ENCODE results near the gene SMG5. TPM values are rescaled to one million over a fixed set of nuclear protein-coding genes. Genes with fewer than 3 reads are reported as not detected.

Gene SMG5
- total RNA-seq, 1 experiment from 2014 or later = 103 TPM

- H3K23me2 ChIP-seq (ENCODE audit: insufficient read length, low read depth, low read length, poor library complexity, severe bottlenecking) = no peaks in the 10 kb centered on the region
- TF ChIP-seq CTCF (conservative IDR thresholded peaks at IDR 0.05) = no peak
- H3K56ac ChIP-seq (ENCODE audit: insufficient read length, low read depth, low read length) = no peak overlapping the region
- no peak overlapping the region for H3K23ac ChIP-seq (ENCODE audit: insufficient read length, low read depth, low read length)
- no CpG with 5 or more reads among the region's 4 CpGs for WGBS (ENCODE audit: extremely low coverage, insufficient read length, low lambda C conversion rate)
- H3K18ac ChIP-seq (ENCODE audit: insufficient read length, low read depth, low read length) = no peak overlapping the region
- H3K9ac ChIP-seq (ENCODE audit: extremely low read depth, insufficient read length, low read length) = no peak overlapping the region
- H2BK5ac ChIP-seq (ENCODE audit: insufficient read length, low read length) = no peak overlapping the region
- no peak overlapping the region for H3K27ac Mint-ChIP-seq
- H2AFZ ChIP-seq (ENCODE audit: low read length) = no peak overlapping the region
- no peak overlapping the region for H3K4ac ChIP-seq (ENCODE audit: low read depth, low read length)
- H4K8ac ChIP-seq (replicated peaks; ENCODE audit: insufficient read length, low read depth, low read length) = no peak overlapping the region
- no peak overlapping the region for H2BK15ac ChIP-seq (ENCODE audit: low read depth, low read length)
- no peak overlapping the region for H3K4me3 Mint-ChIP-seq
- no peak overlapping the region for H2BK120ac ChIP-seq (ENCODE audit: low read depth, low read length, poor library complexity, severe bottlenecking)
- no peak overlapping the region for H3T11ph ChIP-seq (ENCODE audit: low read length)
- H3K27me3 Mint-ChIP-seq (ENCODE audit: low read depth) = peaks cover 2% of the 10 kb centered on the region
- peaks cover 6 to 38% (median 20%) of the 10 kb centered on the region in 3 experiments; a peak in 6 of 7 replicates for H3K36me3 Mint-ChIP-seq (ENCODE audit: insufficient read depth in 1 of 3, low read depth in 3 of 3)
- H4K91ac ChIP-seq (ENCODE audit: insufficient read length, low read depth, low read length) = no peak overlapping the region
- H3K27me3 ChIP-seq (ENCODE audit: insufficient read depth, low read length) = no peaks in the 10 kb centered on the region
- no peak overlapping the region for H2AK5ac ChIP-seq (ENCODE audit: insufficient read length, low read length)
- peaks cover 2% of the 10 kb centered on the region in 2 experiments; a peak in 1 of 4 replicates for H3K4me1 Mint-ChIP-seq
- no peaks in the 10 kb centered on the region for H3K79me1 ChIP-seq (ENCODE audit: insufficient read depth, low read depth, low read length, poor library complexity, severe bottlenecking)
- no peaks in the 10 kb centered on the region for H3K79me2 ChIP-seq (ENCODE audit: insufficient read depth, low read length)
- no peak overlapping the region for H3K14ac ChIP-seq (ENCODE audit: insufficient read depth, low read length)
- H2BK12ac ChIP-seq (ENCODE audit: insufficient read length, low read depth, low read length) = no peak overlapping the region
- H3K9me3 Mint-ChIP-seq = no peaks in the 10 kb centered on the region; a peak in 1 of 5 replicates
- no peak overlapping the region for H4K5ac ChIP-seq (ENCODE audit: insufficient read length, low read depth, low read length)
- no peak overlapping the region for H3K27ac ChIP-seq (ENCODE audit: insufficient read length, low read depth, low read length)
- no peak overlapping the region for H3K4me2 ChIP-seq (ENCODE audit: insufficient read depth, insufficient read length, low read length)
- no peaks in the 10 kb centered on the region for H3K9me3 ChIP-seq (ENCODE audit: control insufficient read depth, low read depth, low read length)
- no peak for DNase-seq
- H3K4me1 ChIP-seq (ENCODE audit: insufficient read depth, low read length) = no peaks in the 10 kb centered on the region
- H4K20me1 ChIP-seq (ENCODE audit: control insufficient read depth, insufficient read depth, insufficient read length) = no peaks in the 10 kb centered on the region
- H2BK20ac ChIP-seq (ENCODE audit: low read depth, low read length, poor library complexity, severe bottlenecking) = no peak overlapping the region
These were observed 20.6 kb upstream of the SMG5 start for GRCh38 chr1:156303241-156303640.
